Esophagus squamous epithelium (tissue), 5 donors: ENCODE data around the gene SEC14L1. TPM values are rescaled to one million over a fixed set of nuclear protein-coding genes. Genes with fewer than 3 reads are reported as not detected.
"Not testable (repeated sequence)": the region's sequence is repeated elsewhere in the genome, so short reads cannot be mapped to it uniquely, and the experiment has no call there.

Source experiments
- DNase-seq: peaks from one replicate; lab custom pipeline; 2025; lab: John Stamatoyannopoulos, UW
- H3K27ac ChIP-seq, 4 donors: fragments of 200-600 bp; sonication (generic); one replicate each; pipeline ENCODE4 v1.5.1; 2016 to 2019; ENCODE audit warnings: mild to moderate bottlenecking in 1 of 4
- H3K27me3 ChIP-seq, 4 donors: fragments of 200-600 bp; sonication (generic); 1 replicate in 3 of 4; 2 replicates in 1 of 4; pipeline versions ENCODE4 v1.5.1 to v1.6.0; 2017 to 2021; ENCODE audit warnings: antibody characterized with exemption in 1 of 4
- H3K36me3 ChIP-seq, 3 donors: fragments of 200-600 bp; sonication (generic); one replicate each; pipeline ENCODE4 v1.5.1; 2016 to 2019
- H3K4me1 ChIP-seq, 3 donors: fragments of 200-600 bp; sonication (generic); one replicate each; pipeline ENCODE4 v1.5.1; 2017 to 2019
- H3K4me3 ChIP-seq, 4 donors: fragments of 200-600 bp; sonication (generic); 1 replicate in 3 of 4; 2 replicates in 1 of 4; pipeline ENCODE4 v1.5.1; 2016 to 2019; ENCODE audit warnings: mild to moderate bottlenecking in 2 of 4, moderate library complexity in 1 of 4
- H3K9me3 ChIP-seq, 3 donors: fragments of 200-600 bp; sonication (generic); one replicate each; pipeline ENCODE4 v1.5.1; 2016 to 2019
- POLR2A ChIP-seq, 4 donors: fragments of 450-650 bp; IDR thresholded peaks; one replicate each; pipeline ENCODE4 v1.6.1; 2017; ENCODE audit warnings: antibody characterized with exemption in 4 of 4, mild to moderate bottlenecking in 4 of 4, moderate library complexity in 3 of 4
- WGBS, 2 donors: methylation state at CpG; one replicate each; pipeline ENCODE4 v1.1.5; 2018; 5-methylcytosine and 5-hydroxymethylcytosine counted together
- intact Hi-C: fragments of 100-400 bp; cut with DNase I; formaldehyde crosslinking; loops from one replicate; pipeline ENCODE4 v1.15.0; 2022
- total RNA-seq, 4 donors: library from RNA; depleted of rRNA; stranded (reverse); fragments of >200 nt; gene quantifications; one replicate each; pipeline ENCODE4 v1.1.0, GENCODE V29; 2016
- TF ChIP-seq, protein P1 (sequence below), 6 experiments: fragments of 450-650 bp in 4 of 6; fragments of 200-600 bp in 2 of 6; sonication (generic) in 2 of 6; IDR thresholded peaks; one replicate each; pipeline ENCODE4 v1.5.1; 2016 to 2019; ENCODE audit warnings: antibody characterized with exemption in 6 of 6, mild to moderate bottlenecking in 4 of 6, moderate library complexity in 4 of 6
- donor health status: DM: yes; HTN: yes; CAD: no.

Gene SEC14L1
- total RNA-seq, 4 donors from 2014 or later, result 27.3 to 39.2 (median 32.8) TPM

DNA sequence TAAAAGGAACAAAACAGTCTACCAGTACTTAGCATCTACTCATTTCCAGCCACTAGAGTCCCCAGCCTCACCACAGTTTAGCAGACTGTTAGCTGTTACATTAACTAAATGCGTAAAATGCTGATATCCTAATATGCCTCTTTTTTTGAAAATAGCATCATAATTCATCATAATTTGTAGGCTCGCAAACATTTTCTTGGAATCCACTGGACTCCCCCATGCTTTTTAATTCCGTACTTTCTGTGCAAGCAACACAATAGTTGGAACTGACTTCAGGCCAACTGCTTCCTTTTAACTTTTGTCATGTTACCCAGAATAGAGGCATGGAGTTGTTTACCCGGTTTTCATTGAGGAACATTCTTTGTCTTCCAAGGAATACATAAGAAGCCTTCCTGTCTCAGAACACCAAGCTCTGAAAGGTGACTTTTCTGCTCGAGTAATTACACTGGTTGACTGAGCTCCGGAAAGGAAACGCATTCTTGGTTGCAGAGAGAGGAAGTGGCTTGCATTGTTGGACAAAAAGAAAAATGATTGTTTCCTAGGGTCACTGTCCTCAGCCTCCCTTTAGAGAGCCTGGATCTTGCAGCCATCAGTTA lies 30.9 kb upstream of the SEC14L1 start:
- TF ChIP-seq, protein P1, sequence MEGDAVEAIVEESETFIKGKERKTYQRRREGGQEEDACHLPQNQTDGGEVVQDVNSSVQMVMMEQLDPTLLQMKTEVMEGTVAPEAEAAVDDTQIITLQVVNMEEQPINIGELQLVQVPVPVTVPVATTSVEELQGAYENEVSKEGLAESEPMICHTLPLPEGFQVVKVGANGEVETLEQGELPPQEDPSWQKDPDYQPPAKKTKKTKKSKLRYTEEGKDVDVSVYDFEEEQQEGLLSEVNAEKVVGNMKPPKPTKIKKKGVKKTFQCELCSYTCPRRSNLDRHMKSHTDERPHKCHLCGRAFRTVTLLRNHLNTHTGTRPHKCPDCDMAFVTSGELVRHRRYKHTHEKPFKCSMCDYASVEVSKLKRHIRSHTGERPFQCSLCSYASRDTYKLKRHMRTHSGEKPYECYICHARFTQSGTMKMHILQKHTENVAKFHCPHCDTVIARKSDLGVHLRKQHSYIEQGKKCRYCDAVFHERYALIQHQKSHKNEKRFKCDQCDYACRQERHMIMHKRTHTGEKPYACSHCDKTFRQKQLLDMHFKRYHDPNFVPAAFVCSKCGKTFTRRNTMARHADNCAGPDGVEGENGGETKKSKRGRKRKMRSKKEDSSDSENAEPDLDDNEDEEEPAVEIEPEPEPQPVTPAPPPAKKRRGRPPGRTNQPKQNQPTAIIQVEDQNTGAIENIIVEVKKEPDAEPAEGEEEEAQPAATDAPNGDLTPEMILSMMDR (IDR thresholded peaks at IDR 0.05), result no peak
- no peak for TF ChIP-seq POLR2A (IDR thresholded peaks at IDR 0.05)
- intact Hi-C loops, result no loop called here
- Histone ChIP-seq H3K36me3 (no peaks in the 10 kb centered on the region), H3K4me3 (no peak overlapping the region), H3K4me1 (peaks cover 8 to 27% (median 18%) of the 10 kb centered on the region in 3 donors), H3K27ac (peak overlapping the region; percentile 30 to 82 (median 80)), H3K27me3 (no peaks in the 10 kb centered on the region), H3K9me3 (no peaks in the 10 kb centered on the region)
- WGBS, 2 donors, result 25 to 47% methylated on average over 7 of the region's 7 CpGs
- DNase-seq, result no peak

DNA sequence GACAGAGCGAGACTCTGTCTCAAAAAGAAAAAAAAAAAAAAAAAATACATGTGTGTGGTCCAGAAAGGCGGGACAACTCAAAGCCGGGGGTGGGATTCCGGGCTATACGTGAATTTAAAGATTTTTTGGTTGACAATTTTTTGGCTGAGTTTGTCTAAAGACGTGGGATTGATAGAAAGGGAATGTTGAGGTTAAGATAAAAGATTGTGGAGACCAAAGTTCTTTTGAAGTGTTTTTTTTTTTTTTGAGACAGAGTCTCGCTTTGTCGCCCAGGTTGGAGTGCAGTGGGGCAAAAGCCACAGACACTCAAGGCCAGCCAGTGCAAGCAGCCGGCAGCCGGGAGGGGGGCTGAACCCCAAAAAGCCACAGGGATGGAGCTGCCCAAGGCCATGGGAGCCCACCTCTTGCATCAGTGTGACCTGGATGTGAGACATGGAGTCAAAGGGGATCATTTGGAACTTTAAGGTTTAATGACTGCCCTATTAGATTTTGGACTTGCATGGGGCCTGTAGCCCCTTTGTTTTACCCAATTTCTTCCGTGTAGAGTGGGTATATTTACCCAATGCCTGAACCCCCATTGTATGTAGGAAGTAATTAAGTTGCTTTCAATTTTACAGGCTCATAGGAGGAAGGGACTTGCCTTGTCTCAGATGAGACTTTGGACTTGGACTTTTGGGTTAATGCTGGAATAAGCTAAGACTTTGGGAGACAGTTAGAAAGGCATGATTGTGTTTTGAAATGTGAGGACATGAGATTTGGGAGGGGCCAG lies 29.4 kb upstream of the SEC14L1 start:
- H3K27me3 ChIP-seq, DNase-seq, H3K9me3 ChIP-seq, H3K36me3 ChIP-seq, intact Hi-C loops, H3K4me3 ChIP-seq: not testable (repeated sequence)
- 88 to 90% methylated on average over 9 to 11 of the region's 11 CpGs for WGBS, 2 donors
- H3K4me1 ChIP-seq, result peaks cover 8 to 41% (median 23%) of the 10 kb centered on the region in 3 donors
- peak overlapping the region in 3 of 4 donors; percentile 7 to 82 (median 78) for H3K27ac ChIP-seq

DNA sequence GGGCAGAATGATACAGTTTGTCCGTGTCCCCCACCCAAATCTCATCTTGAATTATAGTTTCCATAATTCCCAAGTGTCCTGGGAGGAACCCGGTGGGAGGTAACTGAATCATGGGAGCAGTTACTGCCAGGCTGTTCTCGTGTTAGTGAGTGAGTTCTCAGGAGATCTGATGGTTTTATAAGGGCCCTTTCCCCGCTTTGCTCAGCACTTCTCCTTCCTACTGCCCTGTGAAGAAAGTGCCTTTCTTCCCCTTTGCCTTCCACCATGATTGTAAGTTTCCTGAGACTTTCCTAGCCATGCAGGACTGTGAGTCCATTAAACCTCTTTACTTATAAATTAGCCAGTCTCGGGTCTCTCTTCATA lies 28.9 kb upstream of the SEC14L1 start:
- no peak overlapping the region for H3K4me3 ChIP-seq
- no peak for DNase-seq
- intact Hi-C loops, result no loop called here
- no peaks in the 10 kb centered on the region for H3K36me3 ChIP-seq
- WGBS, 2 donors, result 66 to 69% methylated on average over 5 of the region's 5 CpGs
- no peaks in the 10 kb centered on the region for H3K27me3 ChIP-seq
- H3K9me3 ChIP-seq, result no peaks in the 10 kb centered on the region
- TF ChIP-seq, protein P1 (IDR thresholded peaks at IDR 0.05), result no peak
- no peak for TF ChIP-seq POLR2A (IDR thresholded peaks at IDR 0.05)
- peak overlapping the region in 2 of 4 donors; percentile 7 to 82 for H3K27ac ChIP-seq
- peaks cover 8 to 47% (median 27%) of the 10 kb centered on the region in 3 donors for H3K4me1 ChIP-seq

DNA sequence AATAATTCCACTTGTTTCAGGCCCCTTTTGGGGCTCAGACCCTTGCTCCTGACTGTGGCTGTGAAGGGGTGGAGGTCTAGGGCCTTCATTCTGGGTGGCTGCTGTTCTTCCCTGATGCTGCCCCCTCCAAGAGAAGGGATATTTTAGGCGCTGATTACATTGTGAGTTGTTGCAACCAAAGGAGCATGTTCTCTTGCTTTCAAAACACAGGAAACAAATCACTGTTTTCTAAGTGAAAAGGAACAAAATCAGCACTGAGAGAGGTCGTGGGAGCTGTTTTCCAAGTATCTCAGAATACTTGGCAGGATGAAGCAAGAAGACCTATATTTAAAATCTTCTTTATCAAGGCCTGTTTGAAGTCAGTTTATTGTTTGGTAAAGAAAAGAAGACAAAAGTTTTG lies 25.3 kb upstream of the SEC14L1 start:
- peaks cover 0 to 57% (median 18%) of the 10 kb centered on the region in 3 donors for H3K4me1 ChIP-seq
- H3K27me3 ChIP-seq, result no peaks in the 10 kb centered on the region
- intact Hi-C loops, result no loop called here
- H3K4me3 ChIP-seq, result no peak overlapping the region
- 65 to 66% methylated on average over 2 of the region's 2 CpGs for WGBS, 2 donors
- TF ChIP-seq, protein P1 (IDR thresholded peaks at IDR 0.05), result no peak
- no peak for TF ChIP-seq POLR2A (IDR thresholded peaks at IDR 0.05)
- H3K9me3 ChIP-seq, result no peaks in the 10 kb centered on the region
- H3K27ac ChIP-seq, result peak overlapping the region in 3 of 4 donors; percentile 26 to 55 (median 40)
- no peak for DNase-seq
- no peaks in the 10 kb centered on the region for H3K36me3 ChIP-seq

DNA sequence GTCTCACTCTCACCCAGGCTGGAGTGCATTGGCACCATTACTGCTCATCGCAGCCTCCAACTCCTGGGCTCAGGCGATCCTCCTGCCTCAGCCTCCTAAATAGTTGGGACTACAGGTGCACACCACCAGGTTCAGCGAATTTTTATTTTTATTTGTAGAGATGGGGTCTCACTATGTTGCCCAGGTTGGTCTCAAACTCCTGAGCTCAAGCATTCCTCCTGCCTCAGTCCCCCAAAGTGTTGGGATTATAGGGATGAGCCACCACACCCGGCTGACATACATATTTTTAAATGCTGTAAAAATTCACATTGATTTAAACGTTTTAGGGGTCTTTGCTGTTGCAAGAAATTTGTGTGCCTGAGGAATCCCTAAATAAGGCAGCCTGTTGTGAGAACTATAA lies 24.8 kb upstream of the SEC14L1 start:
- no peak for DNase-seq
- Histone ChIP-seq H3K27ac (peak overlapping the region in 3 of 4 donors; percentile 27 to 55 (median 40)), H3K36me3 (no peaks in the 10 kb centered on the region), H3K9me3 (no peaks in the 10 kb centered on the region), H3K4me3 (no peak overlapping the region), H3K27me3 (no peaks in the 10 kb centered on the region), H3K4me1 (peaks cover 0 to 59% (median 14%) of the 10 kb centered on the region in 3 donors)
- 74 to 85% methylated on average over 5 of the region's 5 CpGs for WGBS, 2 donors
- no peak for TF ChIP-seq POLR2A (IDR thresholded peaks at IDR 0.05)
- TF ChIP-seq, protein P1 (IDR thresholded peaks at IDR 0.05), result no peak
- intact Hi-C loops, result no loop called here
